ENCODE results near the gene RNF39.
"Not testable (repeated sequence)": the region's sequence is repeated elsewhere in the genome, so short reads cannot be mapped to it uniquely, and the experiment has no call there.

RNF39 gene, protein sequence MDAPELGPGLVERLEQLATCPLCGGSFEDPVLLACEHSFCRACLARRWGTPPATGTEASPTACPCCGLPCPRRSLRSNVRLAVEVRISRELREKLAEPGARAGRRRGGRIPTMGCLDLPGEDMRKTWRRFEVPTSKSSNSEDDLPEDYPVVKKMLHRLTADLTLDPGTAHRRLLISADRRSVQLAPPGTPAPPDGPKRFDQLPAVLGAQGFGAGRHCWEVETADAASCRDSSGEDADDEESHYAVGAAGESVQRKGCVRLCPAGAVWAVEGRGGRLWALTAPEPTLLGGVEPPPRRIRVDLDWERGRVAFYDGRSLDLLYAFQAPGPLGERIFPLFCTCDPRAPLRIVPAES

DNA sequence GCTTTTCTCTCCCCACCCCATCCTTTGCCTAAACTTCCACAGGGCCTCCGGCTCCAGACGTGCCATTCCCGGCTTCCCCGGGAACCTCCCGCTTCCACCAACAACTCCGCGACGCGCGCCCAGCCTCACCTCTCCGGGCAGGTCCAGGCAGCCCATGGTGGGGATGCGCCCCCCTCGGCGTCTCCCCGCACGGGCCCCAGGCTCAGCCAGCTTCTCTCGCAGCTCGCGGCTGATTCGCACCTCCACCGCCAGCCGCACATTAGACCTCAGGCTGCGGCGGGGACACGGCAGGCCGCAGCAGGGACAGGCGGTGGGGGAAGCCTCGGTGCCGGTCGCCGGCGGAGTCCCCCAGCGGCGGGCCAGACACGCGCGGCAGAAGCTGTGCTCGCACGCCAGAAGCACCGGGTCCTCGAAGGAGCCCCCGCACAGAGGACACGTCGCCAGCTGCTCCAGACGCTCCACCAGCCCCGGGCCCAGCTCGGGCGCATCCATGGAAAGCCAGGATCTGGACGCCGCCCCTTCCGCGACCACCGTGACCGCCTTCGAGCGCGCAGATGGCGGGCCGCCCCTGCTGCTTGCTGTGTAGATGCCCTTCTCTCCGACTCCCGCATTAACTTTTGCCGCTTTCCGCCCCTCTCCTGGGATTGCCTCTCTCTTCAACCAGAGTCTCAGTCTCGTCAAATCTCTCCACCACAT, at the start of gene RNF39:
TSS of gene RNF39 (minus strand) at position 676 of the 696 bp plus-strand sequence. CDS start at position 492, 184 bp downstream.
- Histone ChIP-seq H3F3A (ENCODE audit: insufficient read depth, low read length) (no peaks in the 10 kb centered on the region), H3K4me1 (ENCODE audit: insufficient read depth, low read length, severe bottlenecking) (no peaks in the 10 kb centered on the region), H3K27ac (ENCODE audit: low read depth, low read length, poor library complexity, severe bottlenecking) (no peak within 1 kb of the TSS), H4K20me1 (ENCODE audit: insufficient read depth, low read length) (no peaks in the 10 kb centered on the region), H3K27me3 (ENCODE audit: insufficient read depth, low read length) (no peaks in the 10 kb centered on the region; the same call in 1 of the 2 replicates), H3K9me3 (ENCODE audit: low read length) (no peaks in the 10 kb centered on the region), H2AFZ (ENCODE audit: low read length) (no peak within 1 kb of the TSS), H3K79me2 (ENCODE audit: insufficient read depth, low read length) (no peaks in the 10 kb centered on the region), H3K4me3 (ENCODE audit: low read depth, low read length, poor library complexity, severe bottlenecking) (no peak within 1 kb of the TSS), H3K4me2 (ENCODE audit: low read length) (no peak within 1 kb of the TSS), H3K9me2 (ENCODE audit: low read depth, low read length) (no peaks in the 10 kb centered on the region), H3K36me3 (ENCODE audit: insufficient read depth, low read length) (no peaks in the 10 kb centered on the region), H3K9ac (ENCODE audit: low read length) (no peak within 1 kb of the TSS)
- no peak for TF ChIP-seq EZH2 (IDR thresholded peaks at IDR 0.05; ENCODE audit: borderline replicate concordance, low read length)
- TF ChIP-seq, protein P1, sequence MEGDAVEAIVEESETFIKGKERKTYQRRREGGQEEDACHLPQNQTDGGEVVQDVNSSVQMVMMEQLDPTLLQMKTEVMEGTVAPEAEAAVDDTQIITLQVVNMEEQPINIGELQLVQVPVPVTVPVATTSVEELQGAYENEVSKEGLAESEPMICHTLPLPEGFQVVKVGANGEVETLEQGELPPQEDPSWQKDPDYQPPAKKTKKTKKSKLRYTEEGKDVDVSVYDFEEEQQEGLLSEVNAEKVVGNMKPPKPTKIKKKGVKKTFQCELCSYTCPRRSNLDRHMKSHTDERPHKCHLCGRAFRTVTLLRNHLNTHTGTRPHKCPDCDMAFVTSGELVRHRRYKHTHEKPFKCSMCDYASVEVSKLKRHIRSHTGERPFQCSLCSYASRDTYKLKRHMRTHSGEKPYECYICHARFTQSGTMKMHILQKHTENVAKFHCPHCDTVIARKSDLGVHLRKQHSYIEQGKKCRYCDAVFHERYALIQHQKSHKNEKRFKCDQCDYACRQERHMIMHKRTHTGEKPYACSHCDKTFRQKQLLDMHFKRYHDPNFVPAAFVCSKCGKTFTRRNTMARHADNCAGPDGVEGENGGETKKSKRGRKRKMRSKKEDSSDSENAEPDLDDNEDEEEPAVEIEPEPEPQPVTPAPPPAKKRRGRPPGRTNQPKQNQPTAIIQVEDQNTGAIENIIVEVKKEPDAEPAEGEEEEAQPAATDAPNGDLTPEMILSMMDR (IDR thresholded peaks at IDR 0.05; ENCODE audit: low read length), result no peak

- no peak overlapping the region for H3K27ac ChIP-seq (ENCODE audit: low read depth, low read length, poor library complexity, severe bottlenecking)
- no peak overlapping the region for H3K4me3 ChIP-seq (ENCODE audit: low read depth, low read length, poor library complexity, severe bottlenecking)
- H3F3A ChIP-seq (ENCODE audit: insufficient read depth, low read length), result no peaks in the 10 kb centered on the region
- H3K4me1 ChIP-seq (ENCODE audit: insufficient read depth, low read length, severe bottlenecking), result no peaks in the 10 kb centered on the region
- H3K4me2 ChIP-seq (ENCODE audit: low read length), result no peak overlapping the region
- no peak overlapping the region for H3K9ac ChIP-seq (ENCODE audit: low read length)
- no peaks in the 10 kb centered on the region; the same call in 1 of the 2 replicates for H3K27me3 ChIP-seq (ENCODE audit: insufficient read depth, low read length)
- H2AFZ ChIP-seq (ENCODE audit: low read length), result no peak overlapping the region
- no peaks in the 10 kb centered on the region for H3K79me2 ChIP-seq (ENCODE audit: insufficient read depth, low read length)
- H3K9me3 ChIP-seq (ENCODE audit: low read length), result no peaks in the 10 kb centered on the region
- H3K9me2 ChIP-seq (ENCODE audit: low read depth, low read length), result no peaks in the 10 kb centered on the region
- no peaks in the 10 kb centered on the region for H4K20me1 ChIP-seq (ENCODE audit: insufficient read depth, low read length)
- H3K36me3 ChIP-seq (ENCODE audit: insufficient read depth, low read length), result no peaks in the 10 kb centered on the region
- TF ChIP-seq, protein P1 (IDR thresholded peaks at IDR 0.05; ENCODE audit: low read length), result no peak
- TF ChIP-seq EZH2 (IDR thresholded peaks at IDR 0.05; ENCODE audit: borderline replicate concordance, low read length), result no peak
Measured at GRCh38 chr6:30122515-30122914, 46.9 kb upstream of the RNF39 start.

DNA sequence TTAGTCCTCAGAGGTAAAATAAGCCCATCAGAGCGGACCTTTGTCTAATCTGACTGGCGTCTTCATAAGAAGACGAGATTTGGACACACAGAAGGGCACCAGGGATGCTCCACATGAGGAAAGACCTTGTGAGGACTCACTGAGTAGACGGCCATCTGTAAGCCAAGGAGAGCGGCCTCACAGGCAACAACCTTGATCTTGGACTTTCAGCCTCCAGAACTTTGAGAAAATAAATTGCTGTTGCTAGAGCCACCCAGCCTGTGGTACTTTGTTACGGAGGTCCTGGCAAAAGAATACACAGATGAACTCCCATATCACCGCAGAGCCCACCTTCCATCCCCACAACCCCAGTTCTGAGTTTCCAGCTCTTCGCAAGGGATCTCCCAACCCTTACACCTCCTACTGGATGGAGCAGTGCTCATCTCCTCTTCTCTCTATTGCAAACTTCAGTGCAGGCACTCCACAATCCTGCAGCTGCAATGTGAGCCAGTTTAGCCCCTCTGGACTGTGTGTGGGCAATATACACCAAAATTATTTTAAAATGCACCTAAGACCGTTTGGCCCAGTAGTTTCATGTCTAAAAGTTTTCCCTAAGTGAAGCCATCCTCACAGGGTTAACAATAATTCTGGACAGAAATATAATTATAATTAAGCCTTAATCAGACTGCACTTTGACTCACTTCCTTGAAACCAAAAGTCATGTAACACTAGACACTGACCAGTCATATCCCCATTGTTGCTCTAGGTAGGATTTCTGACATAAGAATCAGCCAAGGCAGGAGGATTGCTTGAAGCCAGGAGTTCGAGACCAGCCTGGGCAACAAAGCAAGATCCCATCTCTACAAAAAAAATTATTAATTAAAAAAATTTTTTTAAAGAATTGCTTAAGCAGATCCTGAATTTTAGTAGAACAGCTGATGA, 46.1 kb upstream of the RNF39 start:
- Histone ChIP-seq H3K9me3 (ENCODE audit: low read length) (no peaks in the 10 kb centered on the region), H3K4me2 (ENCODE audit: low read length) (no peak overlapping the region), H3K9ac (ENCODE audit: low read length) (no peak overlapping the region), H3K4me3 (ENCODE audit: low read depth, low read length, poor library complexity, severe bottlenecking) (no peak overlapping the region), H3F3A (ENCODE audit: insufficient read depth, low read length) (no peaks in the 10 kb centered on the region), H3K27ac (ENCODE audit: low read depth, low read length, poor library complexity, severe bottlenecking) (no peak overlapping the region), H3K27me3 (ENCODE audit: insufficient read depth, low read length) (no peaks in the 10 kb centered on the region; the same call in 1 of the 2 replicates), H3K79me2 (ENCODE audit: insufficient read depth, low read length) (no peaks in the 10 kb centered on the region), H3K9me2 (ENCODE audit: low read depth, low read length) (no peaks in the 10 kb centered on the region), H4K20me1 (ENCODE audit: insufficient read depth, low read length) (no peaks in the 10 kb centered on the region), H3K4me1 (ENCODE audit: insufficient read depth, low read length, severe bottlenecking) (no peaks in the 10 kb centered on the region), H2AFZ (ENCODE audit: low read length) (no peak overlapping the region), H3K36me3 (ENCODE audit: insufficient read depth, low read length) (no peaks in the 10 kb centered on the region)
- TF ChIP-seq, protein P1 (IDR thresholded peaks at IDR 0.05; ENCODE audit: low read length), result no peak
- TF ChIP-seq EZH2 (IDR thresholded peaks at IDR 0.05; ENCODE audit: borderline replicate concordance, low read length), result no peak

DNA sequence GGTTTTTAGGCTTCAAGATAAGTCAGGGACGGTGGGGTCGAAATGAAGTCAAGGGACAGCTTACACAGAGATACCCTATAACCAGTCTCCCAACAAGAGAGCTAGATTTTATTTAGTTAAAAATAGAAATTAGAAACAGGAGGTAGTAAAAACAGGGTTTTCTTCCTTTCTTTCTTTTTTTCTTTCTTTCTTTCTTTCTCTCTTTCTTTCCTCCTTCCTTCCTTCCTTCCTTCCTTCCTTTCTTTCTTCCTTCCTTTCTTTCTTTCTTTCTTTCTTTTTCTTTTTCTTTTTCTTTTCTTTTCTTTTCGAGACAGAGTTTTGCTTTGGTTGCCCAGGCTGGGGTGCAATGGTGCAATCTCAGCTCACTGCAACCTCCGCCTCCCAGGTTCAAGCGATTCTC, 43.1 kb upstream of the RNF39 start:
- H3K36me3 ChIP-seq (ENCODE audit: insufficient read depth, low read length); H3K79me2 ChIP-seq (ENCODE audit: insufficient read depth, low read length); H3K27me3 ChIP-seq (ENCODE audit: insufficient read depth, low read length); H3K4me1 ChIP-seq (ENCODE audit: insufficient read depth, low read length, severe bottlenecking); H3K9me3 ChIP-seq (ENCODE audit: low read length); H3K4me3 ChIP-seq (ENCODE audit: low read depth, low read length, poor library complexity, severe bottlenecking); H3K9ac ChIP-seq (ENCODE audit: low read length); H2AFZ ChIP-seq (ENCODE audit: low read length); H3F3A ChIP-seq (ENCODE audit: insufficient read depth, low read length); H3K27ac ChIP-seq (ENCODE audit: low read depth, low read length, poor library complexity, severe bottlenecking); H4K20me1 ChIP-seq (ENCODE audit: insufficient read depth, low read length); H3K4me2 ChIP-seq (ENCODE audit: low read length); H3K9me2 ChIP-seq (ENCODE audit: low read depth, low read length): not testable (repeated sequence)

All from OCI-LY1 (cell line).